GM21737 (cell line): ENCODE results near the gene TMEM42.

Source experiments
- ATAC-seq: cut with Tn5 transposase; IDR thresholded peaks from one replicate; pipeline ENCODE4 v1.9.1; 2021; ENCODE audit warnings: mild to moderate bottlenecking, moderate library complexity; ENCODE audit not compliant: unreplicated experiment

Gene TMEM42

DNA sequence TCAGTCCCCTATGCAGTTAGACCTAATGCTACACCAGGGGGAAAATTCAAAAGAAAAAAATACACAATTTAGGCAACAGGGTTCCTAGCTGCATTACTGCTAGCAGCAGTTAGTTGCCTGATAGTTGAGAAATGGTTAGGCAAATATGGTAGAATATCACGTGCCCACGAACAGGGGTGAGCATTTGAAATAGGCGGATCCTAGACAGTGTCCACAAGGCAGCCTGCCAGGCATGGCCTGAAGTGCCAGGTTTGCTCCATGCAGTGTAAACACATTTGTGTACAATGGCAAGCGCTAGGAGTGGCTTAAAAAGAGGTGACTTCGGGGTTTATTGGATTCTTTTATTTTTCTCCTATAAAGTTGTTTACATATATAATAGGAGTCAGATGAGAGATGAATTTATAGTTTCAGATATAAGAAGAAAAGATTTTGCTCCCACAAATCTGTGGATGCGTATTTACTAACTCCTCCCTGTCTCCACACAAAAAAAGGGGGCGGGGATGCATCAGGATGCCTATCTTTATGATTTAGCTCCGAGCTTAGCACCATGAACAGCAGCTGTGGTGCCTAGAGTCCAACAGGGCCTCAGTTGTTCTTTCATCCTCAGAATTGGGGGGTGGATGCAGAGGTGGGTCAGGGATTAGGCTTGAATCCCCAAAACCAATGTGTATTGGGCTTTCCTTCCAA lies 8.8 kb downstream of the TMEM42 start:
- no peak for ATAC-seq

- ATAC-seq = no peak
Measured at GRCh38 chr3:44874308-44874707, 12.6 kb downstream of the TMEM42 start, which contains the start of gene TGM4. TGM4 (plus strand) TSS chr3:44874608; CDS start chr3:44874679, 71 bp downstream.

- no peak for ATAC-seq
Measured at GRCh38 chr3:44875596-44875995, 13.9 kb downstream of the TMEM42 start.

DNA sequence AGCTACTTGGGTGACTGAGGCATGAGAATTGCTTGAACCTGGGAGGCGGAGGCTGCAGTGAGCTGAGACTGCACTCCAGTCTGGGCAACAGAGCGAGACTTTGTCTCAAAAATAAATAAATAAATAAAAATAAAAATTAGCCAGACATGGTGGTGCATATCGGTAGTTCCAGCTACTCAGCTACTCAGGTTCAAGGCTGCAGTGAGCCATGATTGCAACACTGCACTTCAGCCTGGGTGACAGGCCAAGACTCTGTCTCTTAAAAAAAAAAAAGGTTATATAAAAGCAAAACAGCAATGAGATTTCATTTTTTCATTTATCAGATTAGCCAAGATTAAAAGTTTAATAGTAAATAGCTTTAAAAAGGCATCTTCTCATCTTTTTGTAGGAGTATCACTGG lies 15.6 kb downstream of the TMEM42 start:
- ATAC-seq = no peak

DNA sequence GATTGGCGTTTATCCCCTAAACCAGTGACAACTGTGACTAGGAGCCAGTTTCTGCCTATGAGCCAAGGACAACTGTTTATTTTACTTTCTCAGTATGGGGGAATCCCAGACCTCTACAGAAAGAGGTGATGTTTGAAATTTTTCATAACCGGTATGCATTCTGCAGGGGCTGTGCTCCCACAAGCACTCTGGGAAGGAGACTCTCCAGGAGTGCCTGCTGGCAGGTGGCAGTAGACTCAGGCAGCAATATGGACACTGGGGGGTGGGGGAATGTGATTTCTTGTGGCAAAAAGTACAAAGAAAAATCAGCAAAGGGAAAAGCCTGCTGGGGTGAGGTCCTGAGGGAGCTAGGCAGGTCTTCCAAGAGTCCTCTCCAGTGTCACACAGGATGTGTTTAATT lies 18.6 kb downstream of the TMEM42 start:
- ATAC-seq = no peak

DNA sequence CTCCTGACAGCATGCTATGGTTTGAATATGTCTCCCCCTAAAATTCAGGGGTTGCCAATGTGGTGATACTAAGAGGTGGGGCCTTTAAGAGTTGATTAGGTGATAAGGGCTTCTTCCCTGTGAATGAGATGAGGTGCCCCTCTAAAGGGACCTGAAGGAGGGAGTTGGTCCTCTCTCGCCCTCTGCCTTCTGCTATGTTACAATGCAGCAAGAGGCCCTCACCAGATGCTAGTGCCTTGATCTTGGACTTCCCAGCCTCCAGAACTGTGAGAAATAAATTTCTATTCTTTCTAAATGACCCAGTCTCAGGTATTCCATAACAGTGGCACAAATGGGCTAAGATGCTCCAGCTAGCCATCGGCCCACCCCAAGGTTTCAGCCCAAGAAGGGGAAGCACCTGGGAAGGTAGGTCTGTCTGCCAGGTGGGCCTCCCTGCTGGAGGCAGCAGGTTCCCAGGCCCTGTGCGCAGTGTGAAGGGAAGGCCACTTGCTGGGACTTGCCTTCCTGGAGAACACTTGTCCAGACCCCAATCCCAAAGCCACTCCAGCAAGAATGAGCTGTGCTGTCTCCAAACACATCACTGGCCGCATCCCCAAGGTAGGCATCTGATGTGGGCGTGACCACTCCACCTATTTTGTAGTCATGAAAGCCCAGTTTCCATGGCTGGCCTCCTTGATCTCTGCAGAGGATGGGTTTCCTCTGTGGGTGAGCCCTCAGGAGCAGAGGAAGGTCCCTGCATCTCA lies 21.7 kb downstream of the TMEM42 start:
- ATAC-seq = no peak

GRCh38 chr3:44883999-44884431 lies 22.3 kb downstream of the TMEM42 start:
- ATAC-seq = no peak

DNA sequence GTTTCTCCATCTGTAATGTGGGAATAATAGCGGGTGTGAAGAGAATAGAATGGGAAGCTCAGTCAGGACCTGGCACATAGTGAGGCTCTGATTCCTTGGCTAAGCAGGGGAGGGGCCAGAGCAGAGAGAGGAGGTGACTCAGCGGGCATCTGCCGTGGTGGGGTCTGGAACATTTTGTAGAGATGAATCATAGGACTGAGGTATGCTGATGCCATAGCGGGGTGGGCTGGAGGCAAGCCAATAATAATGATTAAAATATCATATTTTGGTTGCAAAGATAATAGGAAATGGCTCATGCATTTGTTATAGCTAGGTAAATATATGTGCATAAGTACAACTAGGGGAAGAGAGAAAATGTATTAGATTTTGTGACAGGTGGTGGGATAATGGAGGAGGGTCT lies 23.9 kb downstream of the TMEM42 start:
- ATAC-seq = no peak

- no peak for ATAC-seq
Measured at GRCh38 chr3:44886561-44886960, 24.8 kb downstream of the TMEM42 start.

DNA sequence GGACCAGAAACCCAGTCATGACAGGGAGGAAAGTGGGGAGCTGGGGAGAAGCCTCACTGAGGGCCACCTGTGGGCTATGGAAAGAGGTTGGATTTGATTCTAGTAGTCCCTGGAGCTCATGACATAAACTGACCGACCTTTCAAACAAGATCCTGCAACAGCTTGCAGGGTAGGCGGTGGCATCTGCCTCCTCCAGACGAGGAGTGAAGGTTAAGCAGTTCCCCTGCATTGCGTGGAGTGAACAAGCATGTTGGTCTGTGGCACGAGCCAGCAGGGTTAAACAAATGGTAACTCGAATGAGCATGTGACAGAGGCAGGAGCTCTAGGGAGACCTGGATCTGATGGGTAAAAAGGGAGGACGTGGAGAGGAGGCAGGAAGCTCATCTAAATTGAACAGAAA lies 25.4 kb downstream of the TMEM42 start:
- ATAC-seq = no peak

- ATAC-seq = no peak
Measured at GRCh38 chr3:44890258-44890657, 28.5 kb downstream of the TMEM42 start.

- ATAC-seq = no peak
Measured at GRCh38 chr3:44890852-44891251, 29.1 kb downstream of the TMEM42 start.

DNA sequence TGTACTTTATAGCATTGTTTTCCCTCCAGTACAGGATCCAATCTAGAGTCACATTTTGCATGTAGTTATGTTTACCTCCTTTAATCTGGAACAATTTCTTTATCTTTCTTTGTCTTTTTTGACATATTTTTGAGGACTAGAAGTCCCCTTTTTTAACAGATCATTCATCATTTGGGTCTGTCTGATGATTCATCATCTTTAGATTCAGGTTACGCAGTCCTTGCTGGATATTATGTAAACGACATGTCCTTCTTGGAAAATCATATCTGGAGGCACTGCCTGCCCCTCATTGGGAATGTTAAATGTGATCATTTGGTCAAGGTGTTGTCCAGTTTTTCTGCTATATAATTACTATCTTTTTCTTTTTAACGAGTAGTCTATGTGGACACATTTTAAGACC lies 31.0 kb downstream of the TMEM42 start:
- no peak for ATAC-seq

DNA sequence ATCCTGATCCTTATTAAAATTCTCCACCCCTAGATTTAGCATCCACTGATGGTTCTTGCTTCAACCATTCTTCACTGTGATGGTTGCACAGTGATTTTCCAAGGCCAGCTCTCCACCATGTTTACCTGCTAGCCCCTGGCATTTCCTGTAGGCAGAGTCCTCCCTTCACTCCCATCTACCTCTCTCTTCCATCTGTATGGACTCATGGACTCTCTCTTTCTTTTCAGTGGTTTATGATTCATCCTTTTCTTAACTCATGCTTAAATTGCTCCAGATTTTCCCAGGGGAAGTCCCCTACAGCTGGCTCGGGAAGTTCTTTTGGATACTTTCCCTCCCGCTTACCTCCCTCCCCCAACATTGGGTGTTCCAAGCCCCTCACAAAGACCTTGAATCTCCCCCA lies 31.4 kb downstream of the TMEM42 start:
- no peak for ATAC-seq

DNA sequence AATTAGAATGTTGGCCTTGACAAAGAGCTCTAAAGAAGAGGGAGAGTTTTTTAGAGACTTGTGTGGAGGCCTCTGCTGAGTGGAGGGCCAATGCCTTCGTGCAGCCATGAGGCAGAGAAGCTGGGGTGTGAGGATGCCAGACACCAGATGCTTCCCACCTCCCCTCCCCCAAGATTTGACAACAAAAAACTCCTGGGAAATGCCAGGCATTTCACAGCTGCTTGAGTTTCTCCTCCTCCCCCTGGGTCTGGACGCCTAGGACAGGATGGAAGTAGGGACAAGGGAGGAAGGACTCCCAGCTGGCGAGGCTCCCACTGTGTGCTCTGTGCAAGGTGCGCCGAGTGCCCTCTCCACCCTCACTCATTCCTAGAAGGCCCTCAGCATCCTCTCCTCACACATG lies 32.8 kb downstream of the TMEM42 start:
- ATAC-seq = no peak

GRCh38 chr3:44896440-44896839 lies 34.7 kb downstream of the TMEM42 start:
- no peak for ATAC-seq

DNA sequence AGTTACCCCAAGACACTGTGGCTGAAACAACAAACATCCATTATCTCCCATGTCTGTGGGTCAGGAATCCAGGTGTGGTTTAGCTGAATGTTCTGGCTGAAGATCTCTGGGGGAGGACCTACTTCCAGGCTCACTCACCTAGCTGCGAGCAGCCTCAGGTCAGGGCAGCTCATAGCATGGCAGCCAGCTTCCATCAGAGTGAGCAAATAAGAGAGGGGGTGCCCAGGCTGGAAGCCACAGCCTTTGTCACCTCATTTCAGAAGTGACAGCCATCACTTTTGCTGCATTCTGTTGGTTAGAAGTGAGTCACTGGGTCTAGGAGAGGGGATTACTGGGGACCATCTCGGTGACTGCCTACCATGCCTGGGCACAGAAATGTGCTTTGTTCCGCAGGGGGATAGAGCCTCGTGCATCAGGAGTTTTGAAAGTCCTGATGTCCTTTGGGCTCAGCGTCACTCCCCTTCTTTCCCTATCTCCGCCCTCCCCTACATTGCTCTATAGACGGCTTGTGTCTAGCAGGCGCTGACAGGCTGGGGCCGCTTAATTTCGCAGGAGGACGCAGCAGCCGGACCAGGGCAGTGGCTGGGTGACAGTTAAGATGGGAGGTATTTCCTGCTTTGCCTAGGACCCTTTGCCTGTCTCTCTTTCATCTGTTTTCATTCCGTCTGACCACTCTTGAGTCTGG lies 38.1 kb downstream of the TMEM42 start:
- ATAC-seq = no peak

- no peak for ATAC-seq
Measured at GRCh38 chr3:44902628-44903027, 40.9 kb downstream of the TMEM42 start.

DNA sequence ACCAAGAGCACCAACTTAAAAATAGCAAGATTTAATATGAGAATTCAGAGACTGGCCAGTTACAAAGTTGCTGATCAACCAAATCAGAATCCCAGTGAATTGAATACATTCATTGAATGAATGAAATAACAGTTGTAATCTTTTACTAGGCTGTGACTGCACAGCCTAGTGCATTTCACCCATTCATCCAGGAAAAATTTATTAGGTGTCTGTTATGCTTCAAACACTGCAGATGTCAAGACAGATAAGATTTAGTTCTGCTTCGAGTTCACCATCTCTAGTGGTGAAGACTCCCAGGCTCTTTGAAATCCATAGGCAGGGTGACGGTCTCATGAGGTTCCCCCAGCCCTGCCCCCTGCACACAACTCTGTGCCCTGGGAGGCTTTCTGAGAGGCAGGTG lies 41.6 kb downstream of the TMEM42 start:
- ATAC-seq = no peak

DNA sequence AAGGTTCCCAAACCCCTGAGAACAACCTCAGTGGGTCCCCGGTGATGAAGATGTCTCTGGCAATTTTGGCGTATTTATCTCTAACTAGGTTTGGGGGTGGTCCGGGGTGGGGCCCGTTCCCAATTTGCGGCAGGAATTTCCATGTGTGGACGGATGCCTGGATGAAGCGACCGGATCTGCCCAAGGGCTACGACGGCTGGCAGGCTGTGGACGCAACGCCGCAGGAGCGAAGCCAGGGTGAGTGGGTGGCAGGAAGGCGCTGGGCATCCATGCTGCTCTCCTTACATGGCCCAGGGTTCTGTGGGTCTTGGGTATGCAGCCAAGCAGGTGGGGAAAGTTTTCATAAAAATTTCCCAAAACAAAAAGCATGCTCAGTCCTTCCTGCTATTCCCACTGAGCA lies 42.0 kb downstream of the TMEM42 start:
- ATAC-seq = no peak

DNA sequence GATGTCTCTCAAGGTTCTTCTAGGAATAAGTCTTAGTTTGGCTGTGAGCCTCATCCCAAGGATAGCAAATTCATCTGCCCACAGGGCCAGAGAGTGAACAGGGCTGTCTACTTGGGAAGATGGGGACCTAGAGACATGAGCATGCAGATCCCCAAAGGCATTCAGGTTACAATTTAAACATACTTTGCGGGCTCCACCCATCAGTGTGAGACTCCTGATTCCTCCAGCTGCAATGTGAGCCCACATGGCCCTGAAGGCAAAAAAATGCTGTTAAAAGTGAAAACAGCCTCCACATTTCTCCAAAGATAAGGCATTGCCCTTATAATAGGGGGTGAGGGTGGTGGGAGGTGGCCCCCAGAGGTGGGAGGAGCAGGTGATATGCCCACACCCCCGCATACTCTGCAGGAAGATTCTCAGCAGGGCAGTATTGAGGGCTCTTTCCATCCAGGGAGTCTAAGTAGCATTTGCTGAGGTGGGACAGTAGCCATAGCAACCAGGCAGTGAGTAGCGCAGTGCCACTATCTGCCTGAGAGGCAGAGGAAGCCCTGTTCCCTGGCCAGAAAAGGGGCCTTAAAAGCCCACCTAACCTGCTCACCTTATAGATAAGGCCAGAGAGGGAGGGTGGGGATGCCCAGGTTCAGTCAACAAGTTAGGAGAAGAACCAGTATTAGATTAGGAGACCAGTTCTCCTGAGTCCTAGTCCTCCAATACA lies 43.9 kb downstream of the TMEM42 start:
- no peak for ATAC-seq
